AG10803 (cell line): ENCODE results near the gene NACA2.

Experiments used
- DNase-seq: peaks from one replicate; pipeline ENCODE4 v3.0.0; 2010; ENCODE audit warnings: low read depth
- H3K4me3 ChIP-seq: 2 replicates; pipeline ENCODE4 v1.5.1; 2011; ENCODE audit warnings: mild to moderate bottlenecking, low read length, control low read depth
- CTCF ChIP-seq: conservative IDR thresholded peaks from 2 replicates; pipeline ENCODE4 v1.5.1; 2011; ENCODE audit warnings: mild to moderate bottlenecking, low read length, control low read depth, inconsistent platforms

Gene NACA2

GRCh38 chr17:61601297-61601696 is 10.3 kb upstream of the NACA2 start:
- no peak overlapping the region for H3K4me3 ChIP-seq
- no peak for DNase-seq
- TF ChIP-seq CTCF, result no peak

GRCh38 chr17:61600621-61601020 is 9.6 kb upstream of the NACA2 start:
- H3K4me3 ChIP-seq, result no peak overlapping the region
- DNase-seq, result no peak
- TF ChIP-seq CTCF, result no peak

GRCh38 chr17:61599608-61600007 is 8.6 kb upstream of the NACA2 start:
- DNase-seq, result no peak
- H3K4me3 ChIP-seq, result no peak overlapping the region
- TF ChIP-seq CTCF, result no peak

GRCh38 chr17:61598014-61598413 is 7.0 kb upstream of the NACA2 start:
- TF ChIP-seq CTCF, result no peak
- no peak for DNase-seq
- no peak overlapping the region for H3K4me3 ChIP-seq

GRCh38 chr17:61597607-61598006 is 6.6 kb upstream of the NACA2 start:
- no peak for DNase-seq
- H3K4me3 ChIP-seq, result no peak overlapping the region
- TF ChIP-seq CTCF, result no peak

- no peak for DNase-seq
- TF ChIP-seq CTCF, result no peak
- H3K4me3 ChIP-seq, result no peak overlapping the region
These were observed 4.6 kb upstream of the NACA2 start for GRCh38 chr17:61595418-61596186.

GRCh38 chr17:61594294-61594825 is 3.3 kb upstream of the NACA2 start:
- TF ChIP-seq CTCF, result no peak
- no peak overlapping the region for H3K4me3 ChIP-seq
- DNase-seq, result no peak
